DND-41 (cell line): ENCODE results near the gene HPS1.

Experiments
- ATAC-seq: fragments of 200-7000 bp; cut with Tn5 transposase; 3 replicates; pipeline ENCODE4 v1.9.1; 2021; ENCODE audit warnings: low read depth; ENCODE audit not compliant: insufficient read depth
- DNase-seq: peaks from one replicate; pipeline ENCODE4 v3.0.0-alpha.2; 2020
- H2AFZ ChIP-seq: 2 replicates; pipeline ENCODE4 v1.6.0; 2012; ENCODE audit warnings: low read depth, low read length
- H3K27ac ChIP-seq: 2 replicates; pipeline ENCODE4 v1.5.1; 2012; ENCODE audit warnings: low read length, inconsistent platforms
- H3K27me3 ChIP-seq: fragments of 200-600 bp; sonication (generic); 2 replicates; pipeline ENCODE4 v1.6.0; 2012; ENCODE audit warnings: low read length, mild to moderate bottlenecking, inconsistent platforms; ENCODE audit not compliant: insufficient read depth, poor library complexity
- H3K36me3 ChIP-seq: 2 replicates; pipeline ENCODE4 v1.5.1; 2012; ENCODE audit warnings: low read length, inconsistent platforms; ENCODE audit not compliant: insufficient read depth
- H3K4me1 ChIP-seq: 2 replicates; pipeline ENCODE4 v1.5.1; 2012; ENCODE audit warnings: mild to moderate bottlenecking, low read length; ENCODE audit not compliant: insufficient read depth
- H3K4me2 ChIP-seq: 2 replicates; pipeline ENCODE4 v1.6.0; 2012; ENCODE audit warnings: mild to moderate bottlenecking, moderate library complexity, low read length, inconsistent platforms; ENCODE audit not compliant: insufficient read depth
- H3K4me3 ChIP-seq, 2 experiments: fragments of 200-600 bp in 1 of 2; shearing (Covaris generic) in 1 of 2; 2 replicates each; pipeline ENCODE4 v1.5.1; 2012 to 2016; ENCODE audit warnings: inconsistent platforms in 2 of 2, low read length in 2 of 2, mild to moderate bottlenecking in 2 of 2, low read depth in 1 of 2, moderate library complexity in 1 of 2
- H3K79me2 ChIP-seq: 2 replicates; pipeline ENCODE4 v1.6.0; 2012; ENCODE audit warnings: low read length, inconsistent platforms; ENCODE audit not compliant: insufficient read depth
- H3K9ac ChIP-seq: 2 replicates; pipeline ENCODE4 v1.6.0; 2012; ENCODE audit warnings: low read depth, mild to moderate bottlenecking, inconsistent platforms, low read length, moderate library complexity
- H3K9me3 ChIP-seq: 2 replicates; pipeline ENCODE4 v1.5.1; 2012; ENCODE audit warnings: low read length, moderate library complexity, mild to moderate bottlenecking, inconsistent platforms; ENCODE audit not compliant: insufficient read depth, severe bottlenecking
- H4K20me1 ChIP-seq: 2 replicates; pipeline ENCODE4 v1.6.0; 2012; ENCODE audit warnings: low read length; ENCODE audit not compliant: insufficient read depth
- CTCF ChIP-seq: IDR thresholded peaks from 2 replicates; pipeline ENCODE4 v1.5.1; 2012; ENCODE audit warnings: borderline replicate concordance, low read length, moderate library complexity, mild to moderate bottlenecking; ENCODE audit not compliant: poor library complexity, severe bottlenecking; ENCODE audit errors: extremely low read depth
- EZH2 ChIP-seq: IDR thresholded peaks from 3 replicates; pipeline ENCODE4 v1.6.1; 2012; ENCODE audit warnings: borderline replicate concordance, low read depth, mild to moderate bottlenecking, moderate library complexity, low read length, inconsistent platforms; ENCODE audit not compliant: severe bottlenecking

Gene HPS1

GRCh38 chr10:98378722-98379121, 68.0 kb downstream of the HPS1 start:
- TF ChIP-seq CTCF (no peak), EZH2 (no peak)
- no peak overlapping the region for H3K4me3 ChIP-seq
- ATAC-seq (no peak), DNase-seq (no peak)
- no peaks in the 10 kb centered on the region for H3K4me1 ChIP-seq
- no peaks in the 10 kb centered on the region for H3K9me3 ChIP-seq
- H3K27me3 ChIP-seq, result peaks cover 25% of the 10 kb centered on the region
- no peak overlapping the region for H3K27ac ChIP-seq
- no peak overlapping the region for H3K9ac ChIP-seq
- H3K36me3 ChIP-seq, result no peaks in the 10 kb centered on the region
- no peak overlapping the region for H2AFZ ChIP-seq
- H4K20me1 ChIP-seq, result no peaks in the 10 kb centered on the region; the same call in 1 of the 2 replicates
- H3K79me2 ChIP-seq, result no peaks in the 10 kb centered on the region
- no peak overlapping the region for H3K4me2 ChIP-seq

- no peaks in the 10 kb centered on the region for H3K4me1 ChIP-seq
- no peak overlapping the region for H3K9ac ChIP-seq
- no peaks in the 10 kb centered on the region; the same call in 1 of the 2 replicates for H4K20me1 ChIP-seq
- TF ChIP-seq EZH2, result no peak
- no peak for TF ChIP-seq CTCF
- no peak overlapping the region for H3K4me3 ChIP-seq
- H3K79me2 ChIP-seq, result no peaks in the 10 kb centered on the region
- H3K4me2 ChIP-seq, result no peak overlapping the region
- peaks cover 30% of the 10 kb centered on the region for H3K27me3 ChIP-seq
- H2AFZ ChIP-seq, result no peak overlapping the region
- H3K27ac ChIP-seq, result no peak overlapping the region
- DNase-seq (no peak), ATAC-seq (no peak)
- no peaks in the 10 kb centered on the region for H3K36me3 ChIP-seq
- no peaks in the 10 kb centered on the region for H3K9me3 ChIP-seq
Measured at GRCh38 chr10:98377536-98377935, 69.2 kb downstream of the HPS1 start.

- Histone ChIP-seq H3K27ac (no peak overlapping the region), H2AFZ (no peak overlapping the region), H3K4me2 (no peak overlapping the region), H3K9ac (no peak overlapping the region), H3K27me3 (peaks cover 30% of the 10 kb centered on the region), H3K4me3 (no peak overlapping the region), H3K36me3 (no peaks in the 10 kb centered on the region), H3K79me2 (no peaks in the 10 kb centered on the region), H3K9me3 (no peaks in the 10 kb centered on the region), H3K4me1 (no peaks in the 10 kb centered on the region), H4K20me1 (no peaks in the 10 kb centered on the region; the same call in 1 of the 2 replicates)
- no peak for TF ChIP-seq CTCF
- no peak for TF ChIP-seq EZH2
- ATAC-seq (no peak), DNase-seq (no peak)
Measured at GRCh38 chr10:98377001-98377400, 69.7 kb downstream of the HPS1 start.

GRCh38 chr10:98376485-98376884, 70.2 kb downstream of the HPS1 start:
- Histone ChIP-seq H2AFZ (no peak overlapping the region), H3K4me2 (no peak overlapping the region), H3K27me3 (peaks cover 30% of the 10 kb centered on the region), H3K9me3 (no peaks in the 10 kb centered on the region), H3K4me1 (no peaks in the 10 kb centered on the region), H3K79me2 (no peaks in the 10 kb centered on the region), H3K36me3 (no peaks in the 10 kb centered on the region), H3K27ac (no peak overlapping the region), H3K9ac (no peak overlapping the region), H3K4me3 (no peak overlapping the region), H4K20me1 (no peaks in the 10 kb centered on the region; the same call in 1 of the 2 replicates)
- DNase-seq, result no peak
- ATAC-seq, result no peak
- no peak for TF ChIP-seq EZH2
- no peak for TF ChIP-seq CTCF
